Endothelial cell (in vitro differentiated cells): ENCODE measurements around the gene MATCAP1. TPM values are rescaled to one million over a fixed set of nuclear protein-coding genes. Genes with fewer than 3 reads are reported as not detected.

Source experiments
- DNase-seq: peaks from one replicate; pipeline ENCODE4 v3.0.0; 2021; ENCODE audit warnings: low spot score
- H3K27ac Mint-ChIP-seq: one replicate; pipeline ENCODE4 v1.8.0; 2021; ENCODE audit warnings: mixed read lengths, inconsistent platforms; ENCODE audit not compliant: unreplicated experiment
- H3K27me3 Mint-ChIP-seq: one replicate; pipeline ENCODE4 v1.8.0; 2021; ENCODE audit warnings: mild to moderate bottlenecking, moderate library complexity, mixed read lengths, inconsistent platforms; ENCODE audit not compliant: unreplicated experiment
- H3K36me3 Mint-ChIP-seq: one replicate; pipeline ENCODE4 v1.8.0; 2021; ENCODE audit warnings: mild to moderate bottlenecking, low read depth, mixed read lengths, inconsistent platforms; ENCODE audit not compliant: unreplicated experiment
- H3K4me1 Mint-ChIP-seq: one replicate; pipeline ENCODE4 v1.8.0; 2021; ENCODE audit warnings: mild to moderate bottlenecking, mixed read lengths, inconsistent platforms; ENCODE audit not compliant: unreplicated experiment
- H3K4me3 Mint-ChIP-seq: one replicate; pipeline ENCODE4 v1.8.0; 2021; ENCODE audit warnings: mild to moderate bottlenecking, mixed read lengths, inconsistent platforms; ENCODE audit not compliant: unreplicated experiment
- H3K9me3 Mint-ChIP-seq: one replicate; pipeline ENCODE4 v1.8.0; 2021; ENCODE audit warnings: mixed read lengths, inconsistent platforms; ENCODE audit not compliant: unreplicated experiment
- total RNA-seq: library from RNA; stranded (reverse); fragmentation: NEBNext Ultra II Directional; extraction: Animal tissue kit (Norgen Biotek cat#: 25700); gene quantifications from one replicate; pipeline ENCODE4 v1.2.1, GENCODE V29; 2021; ENCODE audit not compliant: unreplicated experiment
- TF ChIP-seq, protein P1 (sequence below): fragments of 200-600 bp; sonication (generic); IDR thresholded peaks from one replicate; pipeline ENCODE4 v1.5.0; 2021; ENCODE audit warnings: antibody characterized with exemption; ENCODE audit not compliant: unreplicated experiment

MATCAP1 gene
- total RNA-seq, 1 donor from 2014 or later: 88.8 TPM

GRCh38 chr16:67198238-67198734 is 14.5 kb upstream of the MATCAP1 start:
- peaks cover 46% of the 10 kb centered on the region for H3K4me1 Mint-ChIP-seq
- no peaks in the 10 kb centered on the region for H3K9me3 Mint-ChIP-seq
- TF ChIP-seq, protein P1, sequence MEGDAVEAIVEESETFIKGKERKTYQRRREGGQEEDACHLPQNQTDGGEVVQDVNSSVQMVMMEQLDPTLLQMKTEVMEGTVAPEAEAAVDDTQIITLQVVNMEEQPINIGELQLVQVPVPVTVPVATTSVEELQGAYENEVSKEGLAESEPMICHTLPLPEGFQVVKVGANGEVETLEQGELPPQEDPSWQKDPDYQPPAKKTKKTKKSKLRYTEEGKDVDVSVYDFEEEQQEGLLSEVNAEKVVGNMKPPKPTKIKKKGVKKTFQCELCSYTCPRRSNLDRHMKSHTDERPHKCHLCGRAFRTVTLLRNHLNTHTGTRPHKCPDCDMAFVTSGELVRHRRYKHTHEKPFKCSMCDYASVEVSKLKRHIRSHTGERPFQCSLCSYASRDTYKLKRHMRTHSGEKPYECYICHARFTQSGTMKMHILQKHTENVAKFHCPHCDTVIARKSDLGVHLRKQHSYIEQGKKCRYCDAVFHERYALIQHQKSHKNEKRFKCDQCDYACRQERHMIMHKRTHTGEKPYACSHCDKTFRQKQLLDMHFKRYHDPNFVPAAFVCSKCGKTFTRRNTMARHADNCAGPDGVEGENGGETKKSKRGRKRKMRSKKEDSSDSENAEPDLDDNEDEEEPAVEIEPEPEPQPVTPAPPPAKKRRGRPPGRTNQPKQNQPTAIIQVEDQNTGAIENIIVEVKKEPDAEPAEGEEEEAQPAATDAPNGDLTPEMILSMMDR: peak; percentile 61
- no peak overlapping the region for H3K4me3 Mint-ChIP-seq
- peaks cover 34% of the 10 kb centered on the region for H3K36me3 Mint-ChIP-seq
- peak; percentile 60 for DNase-seq
- peaks cover 20% of the 10 kb centered on the region for H3K27me3 Mint-ChIP-seq
- H3K27ac Mint-ChIP-seq: no peak overlapping the region

DNA sequence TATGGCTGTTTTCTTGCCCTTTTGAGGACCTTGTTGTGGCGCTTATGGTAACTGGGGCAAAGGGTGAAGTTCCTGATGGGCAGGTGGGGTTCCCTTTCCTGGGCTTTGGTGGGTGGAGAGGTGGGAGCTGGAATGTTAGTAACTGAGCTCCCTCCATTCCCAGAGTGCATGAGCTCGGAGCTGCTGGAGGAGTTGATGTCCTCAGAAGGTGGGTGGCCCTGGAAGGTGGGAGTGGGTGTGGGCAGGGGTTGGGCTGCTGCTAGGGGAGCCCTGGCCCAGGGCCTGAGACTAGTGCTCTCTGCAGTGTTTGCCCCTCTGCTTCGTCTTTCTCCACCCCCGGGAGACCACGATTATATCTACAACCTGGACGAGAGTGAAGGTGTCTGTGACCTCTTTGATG is 13.9 kb upstream of the MATCAP1 start:
- Mint-ChIP-seq H3K36me3 (peaks cover 38% of the 10 kb centered on the region), H3K27ac (peak overlapping the region; percentile 9), H3K4me1 (peaks cover 49% of the 10 kb centered on the region), H3K4me3 (peak overlapping the region; percentile 25), H3K9me3 (no peaks in the 10 kb centered on the region), H3K27me3 (peaks cover 22% of the 10 kb centered on the region)
- no peak for DNase-seq
- TF ChIP-seq, protein P1: no peak

GRCh38 chr16:67196881-67197280 is 13.1 kb upstream of the MATCAP1 start:
- peaks cover 52% of the 10 kb centered on the region for H3K4me1 Mint-ChIP-seq
- TF ChIP-seq, protein P1: no peak
- peak overlapping the region; percentile 86 for H3K4me3 Mint-ChIP-seq
- peak overlapping the region; percentile 61 for H3K27ac Mint-ChIP-seq
- no peak for DNase-seq
- H3K9me3 Mint-ChIP-seq: no peaks in the 10 kb centered on the region
- peaks cover 40% of the 10 kb centered on the region for H3K36me3 Mint-ChIP-seq
- H3K27me3 Mint-ChIP-seq: peaks cover 23% of the 10 kb centered on the region

DNA sequence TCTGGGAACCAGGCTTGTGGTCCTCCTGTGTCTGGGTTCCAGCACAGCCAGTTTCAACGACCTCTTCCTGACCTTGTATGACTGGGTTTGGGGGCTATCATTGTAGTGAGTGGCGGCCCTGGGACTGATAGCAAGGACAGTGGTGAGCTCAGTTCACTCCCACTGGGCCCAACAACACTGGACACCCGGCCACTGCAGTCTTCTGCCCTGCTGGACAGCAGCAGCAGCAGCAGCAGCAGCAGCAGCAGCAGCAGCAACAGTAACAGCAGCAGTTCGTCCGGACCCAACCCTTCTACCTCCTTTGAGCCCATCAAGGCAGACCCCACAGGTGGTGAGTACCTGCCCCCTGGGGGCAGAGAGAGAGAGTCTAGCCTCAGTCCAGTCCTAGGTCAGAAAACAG is 11.9 kb upstream of the MATCAP1 start:
- H3K36me3 Mint-ChIP-seq: peaks cover 40% of the 10 kb centered on the region
- H3K27ac Mint-ChIP-seq: peak overlapping the region; percentile 72
- H3K4me3 Mint-ChIP-seq: peak overlapping the region; percentile 86
- DNase-seq: no peak
- no peaks in the 10 kb centered on the region for H3K9me3 Mint-ChIP-seq
- H3K27me3 Mint-ChIP-seq: peaks cover 28% of the 10 kb centered on the region
- TF ChIP-seq, protein P1: no peak
- H3K4me1 Mint-ChIP-seq: peaks cover 63% of the 10 kb centered on the region

GRCh38 chr16:67194260-67194659 is 10.5 kb upstream of the MATCAP1 start:
- Mint-ChIP-seq H3K27me3 (peaks cover 24% of the 10 kb centered on the region), H3K36me3 (peaks cover 40% of the 10 kb centered on the region), H3K27ac (peak overlapping the region; percentile 58), H3K9me3 (no peaks in the 10 kb centered on the region), H3K4me1 (peaks cover 69% of the 10 kb centered on the region), H3K4me3 (peak overlapping the region; percentile 97)
- TF ChIP-seq, protein P1: no peak
- no peak for DNase-seq
